Forelimb muscle (tissue), 1 donor: Measurements from ENCODE around the gene AICDA. TPM values are rescaled to one million over a fixed set of nuclear protein-coding genes. Genes with fewer than 3 reads are reported as not detected.
"Not testable (repeated sequence)": the region's sequence is repeated elsewhere in the genome, so short reads cannot be mapped to it uniquely, and the experiment has no call there.

ENCODE experiments used
- DNase-seq: peaks from one replicate; pipeline ENCODE4 v3.0.0-alpha.2; 2013; ENCODE audit warnings: low read depth
- polyA plus RNA-seq: library from polyadenylated mRNA; unstranded; fragments of 120-200 nt; gene quantifications from one replicate; pipeline ENCODE4 v1.2.1, GENCODE V29; 2013; ENCODE audit not compliant: insufficient read length

Gene AICDA
- polyA plus RNA-seq = 0.30 TPM

GRCh38 chr12:8612629-8613028, at the start of gene AICDA:
AICDA (minus strand) TSS chr12:8612859; CDS start chr12:8612767, 92 bp downstream.
- DNase-seq = no peak

DNA sequence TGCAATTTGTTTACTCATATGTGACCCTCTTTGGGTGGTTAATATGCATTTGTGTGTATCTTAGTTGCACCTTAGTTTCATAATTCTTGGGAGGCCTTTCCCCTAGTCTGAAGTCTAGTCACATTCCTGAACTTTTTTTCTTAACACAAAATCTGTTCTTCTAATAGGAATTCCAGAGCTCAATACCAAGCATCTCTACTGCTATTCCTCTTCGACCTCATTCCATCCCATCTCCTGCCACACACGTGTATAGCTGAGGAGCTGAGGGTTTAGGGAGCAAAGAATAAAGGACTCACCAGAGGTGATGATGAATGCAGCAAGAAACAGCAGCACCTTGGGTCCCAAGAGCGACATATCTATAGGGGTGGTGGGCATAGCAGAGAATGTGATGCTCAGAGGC, 49.1 kb upstream of the AICDA start:
- DNase-seq = no peak

DNA sequence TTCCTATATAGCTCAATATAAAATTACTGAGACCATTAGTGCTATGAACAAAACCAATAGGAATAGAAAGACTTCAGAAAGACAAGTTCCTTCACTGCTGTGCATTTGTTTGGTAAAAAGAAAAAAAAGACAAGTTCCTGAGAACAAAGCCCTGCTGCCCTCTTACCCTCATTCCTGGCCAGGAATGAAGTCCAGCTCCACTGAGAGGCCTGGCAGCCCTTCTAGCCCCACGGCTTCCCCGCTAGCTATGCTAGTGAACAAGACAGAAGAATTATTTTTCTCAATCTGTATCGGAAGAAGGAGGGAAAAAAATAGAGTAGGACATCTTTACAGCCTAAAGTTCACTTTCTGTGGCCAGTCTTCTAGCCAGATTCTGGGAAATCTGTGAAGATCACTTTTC, 48.4 kb upstream of the AICDA start:
- no peak for DNase-seq

GRCh38 chr12:8658346-8658745, 45.7 kb upstream of the AICDA start:
- DNase-seq = no peak

- no peak for DNase-seq
Observed at GRCh38 chr12:8655421-8655820, 42.8 kb upstream of the AICDA start.

- DNase-seq = no peak
Observed at GRCh38 chr12:8648576-8649205, 36.0 kb upstream of the AICDA start.

GRCh38 chr12:8647968-8648367, 35.3 kb upstream of the AICDA start:
- DNase-seq = no peak

DNA sequence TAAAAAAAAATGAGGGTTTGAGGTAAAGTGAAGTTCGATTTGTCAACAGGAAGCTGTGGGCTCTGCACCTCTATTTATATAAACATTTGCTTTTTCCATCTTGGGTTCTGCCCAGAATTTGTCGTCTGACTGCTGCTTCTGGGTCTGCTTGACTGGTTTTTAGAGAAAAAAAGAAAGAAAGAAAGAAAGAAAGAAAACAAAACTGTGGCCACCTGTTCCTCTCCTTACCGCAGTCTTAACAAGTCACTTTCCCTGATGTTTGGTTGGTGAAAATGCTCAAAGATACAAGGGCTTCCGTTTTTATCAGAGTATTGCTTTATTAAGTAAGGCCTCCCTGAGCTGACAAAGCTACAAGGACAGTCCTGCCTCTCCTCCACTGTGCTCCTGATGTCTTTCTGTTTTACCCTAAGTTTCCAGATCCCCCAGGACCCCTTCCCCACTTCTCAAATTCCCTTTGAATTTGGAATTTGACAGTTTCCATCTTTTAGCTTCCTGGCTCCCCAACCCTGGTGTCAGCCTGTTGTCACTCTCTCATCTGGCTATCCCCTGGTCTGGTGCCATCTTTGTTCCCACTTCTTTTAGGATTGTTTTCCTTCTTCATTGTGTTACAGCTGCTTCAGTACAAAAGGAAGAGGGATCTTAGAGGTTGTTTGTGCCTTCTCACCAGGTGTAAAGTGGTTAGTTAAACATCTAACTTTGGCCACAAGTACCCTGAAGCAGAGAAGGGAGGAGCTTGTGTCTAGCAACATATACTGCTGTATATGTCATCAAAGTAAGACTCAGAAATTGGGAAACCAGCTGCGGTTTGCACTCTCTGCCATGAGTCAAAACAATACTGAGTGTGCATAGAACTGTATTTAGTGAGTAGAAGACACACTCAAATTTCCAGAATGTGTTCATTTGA, 31.9 kb upstream of the AICDA start:
- DNase-seq = no peak

GRCh38 chr12:8642775-8643174, 30.1 kb upstream of the AICDA start:
- no peak for DNase-seq

GRCh38 chr12:8639936-8640335, 27.3 kb upstream of the AICDA start:
- no peak for DNase-seq

DNA sequence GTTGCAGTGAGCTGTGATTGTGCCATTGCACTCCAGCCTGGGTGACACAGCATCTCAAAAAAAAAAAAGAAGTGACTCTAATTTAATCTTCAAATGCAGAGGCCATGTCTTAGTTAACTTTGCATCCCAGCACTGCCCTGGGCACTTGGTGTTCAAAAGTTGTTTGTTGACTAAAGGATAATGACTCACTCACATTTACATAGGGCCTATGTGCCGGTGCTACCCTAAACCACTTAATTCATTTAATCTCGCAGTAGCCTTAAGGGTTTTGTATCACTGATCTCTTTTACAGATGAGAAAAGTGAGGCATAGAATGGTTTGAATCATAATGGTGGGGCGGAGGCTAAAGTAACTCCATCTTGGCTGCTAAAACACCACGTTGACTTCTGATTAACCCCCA, 26.3 kb upstream of the AICDA start:
- no peak for DNase-seq

GRCh38 chr12:8637666-8638065, 25.0 kb upstream of the AICDA start:
- no peak for DNase-seq

GRCh38 chr12:8637244-8637643, 24.6 kb upstream of the AICDA start:
- no peak for DNase-seq

DNA sequence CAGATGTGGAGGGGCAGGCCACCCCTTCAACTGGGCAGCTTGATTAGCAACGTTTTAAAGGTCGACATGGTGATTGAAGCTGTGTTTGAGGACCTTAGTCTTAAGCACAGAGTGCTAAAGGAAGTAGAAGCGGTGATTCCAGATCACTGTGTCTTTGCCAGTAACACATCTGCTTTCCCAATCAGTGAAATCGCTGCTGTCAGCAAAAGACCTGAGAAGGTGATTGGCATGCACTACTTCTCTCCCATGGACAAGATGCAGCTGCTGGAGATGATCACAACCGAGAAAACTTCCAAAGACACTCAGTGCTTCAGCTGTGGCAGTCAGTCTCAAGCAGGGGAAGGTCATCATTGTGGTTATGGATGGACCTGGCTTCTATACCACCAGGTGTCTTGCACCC, 23.9 kb upstream of the AICDA start:
- DNase-seq = no peak

GRCh38 chr12:8636007-8636346, 23.3 kb upstream of the AICDA start:
- not testable (repeated sequence) for DNase-seq

GRCh38 chr12:8635342-8636006, 22.8 kb upstream of the AICDA start:
- DNase-seq = not testable (repeated sequence)

DNA sequence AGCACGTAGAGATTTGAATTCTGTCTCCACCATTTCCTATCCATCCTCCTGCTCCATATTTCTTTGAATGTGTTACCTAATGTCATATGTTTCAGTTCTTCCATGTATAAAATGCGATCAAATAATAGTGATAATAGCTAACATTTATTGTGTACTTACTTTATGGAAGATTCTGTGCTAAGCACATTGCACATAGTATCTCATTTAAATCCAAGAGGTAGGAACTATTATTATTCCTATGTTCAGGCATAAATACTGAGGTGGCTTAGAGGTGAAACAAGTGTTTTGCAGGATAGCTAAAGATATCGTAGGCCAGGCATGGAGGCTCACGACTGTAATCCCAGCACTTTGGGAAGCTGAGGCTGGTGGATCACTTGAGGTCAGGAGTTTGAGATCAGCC, 17.5 kb upstream of the AICDA start:
- DNase-seq = no peak

DNA sequence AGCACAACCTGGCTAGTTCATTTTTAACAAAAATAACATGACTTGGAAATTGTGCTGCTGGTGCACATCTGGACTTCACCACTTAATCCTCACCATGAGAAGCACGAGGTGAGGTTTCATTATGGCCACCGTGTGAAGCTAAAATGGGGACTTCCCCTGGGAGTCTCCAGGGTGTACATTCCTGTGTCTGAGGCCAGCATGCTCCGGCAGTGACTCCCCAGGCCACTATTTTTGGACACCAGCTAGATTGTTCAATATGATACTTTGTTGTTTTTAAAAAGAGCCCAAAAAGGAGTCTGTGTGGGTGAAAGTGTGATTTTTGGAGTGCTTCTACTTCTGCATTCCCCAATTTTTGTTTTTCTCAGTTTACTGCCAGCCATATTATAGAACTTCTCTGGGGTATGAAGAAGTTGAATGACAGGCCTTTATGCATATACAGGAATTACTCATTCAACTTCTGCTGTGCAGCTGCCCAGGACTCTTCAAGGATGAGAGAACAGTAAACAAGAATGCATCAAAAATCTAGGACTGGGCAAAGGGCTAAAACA, 16.9 kb upstream of the AICDA start:
- DNase-seq = no peak

DNA sequence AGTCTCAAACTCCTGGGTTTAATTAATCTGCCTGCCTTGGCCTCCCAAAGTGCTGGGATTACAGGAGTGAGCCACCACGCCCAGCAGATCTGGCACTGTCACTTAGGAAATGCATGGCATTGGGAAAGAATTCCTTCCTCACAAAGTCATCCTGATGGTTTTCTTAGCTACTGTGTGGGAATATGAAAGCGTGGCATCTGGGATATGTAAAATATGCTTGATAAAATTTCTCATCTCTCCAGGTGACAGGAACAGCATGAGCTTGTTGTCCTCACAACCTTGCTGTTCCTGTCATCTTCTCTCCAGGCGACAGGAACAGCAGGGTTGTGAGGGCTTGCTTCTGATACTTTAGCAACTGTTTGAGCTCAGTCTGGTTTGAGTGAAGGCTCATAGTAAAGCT, 16.1 kb upstream of the AICDA start:
- DNase-seq = no peak

- not testable (repeated sequence) for DNase-seq
Observed at GRCh38 chr12:8624750-8625149, 12.1 kb upstream of the AICDA start.

GRCh38 chr12:8622646-8623045, 10.0 kb upstream of the AICDA start:
- no peak for DNase-seq

DNA sequence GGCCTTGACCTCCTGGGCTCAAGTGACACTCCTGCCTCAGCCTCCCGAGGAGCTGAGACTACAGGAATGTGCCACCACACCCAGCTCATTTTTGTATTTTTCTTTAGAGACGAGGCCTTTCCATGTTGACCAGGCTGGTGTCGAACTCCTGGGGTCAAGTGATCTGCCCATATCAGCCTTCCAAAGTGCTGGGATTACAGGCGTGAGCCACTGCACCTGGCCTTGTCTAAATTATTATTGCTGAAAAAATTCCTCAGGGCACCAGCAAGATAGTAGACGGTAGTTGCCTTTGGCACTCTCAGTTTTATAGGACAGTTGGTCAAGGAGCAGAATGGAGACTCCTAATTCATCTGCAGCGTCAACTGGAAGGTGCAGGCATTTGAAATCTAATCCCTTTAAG, 2.5 kb upstream of the AICDA start:
- DNase-seq = no peak
